Measurements from ENCODE around the gene SYNDIG1.

DNA sequence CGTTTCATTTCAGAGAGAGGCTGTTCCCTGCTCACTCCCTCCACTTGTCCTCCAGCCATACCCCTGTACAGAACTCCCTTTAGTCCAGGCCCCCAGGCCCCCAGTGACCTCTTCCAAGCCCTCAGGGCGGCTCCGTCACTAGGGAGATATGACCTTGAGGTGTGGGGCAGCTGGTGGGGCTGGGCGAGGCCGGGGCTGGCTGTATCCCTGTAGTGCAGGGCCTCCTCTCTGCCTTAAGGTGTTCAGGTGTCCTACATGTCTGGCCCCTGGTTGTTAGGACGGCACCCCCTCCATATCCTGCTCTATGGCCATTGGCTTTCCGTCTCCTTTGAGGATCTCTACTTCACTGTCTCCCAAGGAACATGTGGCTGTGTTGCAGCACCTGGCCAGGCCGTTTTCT is 17.4 kb upstream of the SYNDIG1 start:
- TF ChIP-seq, protein P1, sequence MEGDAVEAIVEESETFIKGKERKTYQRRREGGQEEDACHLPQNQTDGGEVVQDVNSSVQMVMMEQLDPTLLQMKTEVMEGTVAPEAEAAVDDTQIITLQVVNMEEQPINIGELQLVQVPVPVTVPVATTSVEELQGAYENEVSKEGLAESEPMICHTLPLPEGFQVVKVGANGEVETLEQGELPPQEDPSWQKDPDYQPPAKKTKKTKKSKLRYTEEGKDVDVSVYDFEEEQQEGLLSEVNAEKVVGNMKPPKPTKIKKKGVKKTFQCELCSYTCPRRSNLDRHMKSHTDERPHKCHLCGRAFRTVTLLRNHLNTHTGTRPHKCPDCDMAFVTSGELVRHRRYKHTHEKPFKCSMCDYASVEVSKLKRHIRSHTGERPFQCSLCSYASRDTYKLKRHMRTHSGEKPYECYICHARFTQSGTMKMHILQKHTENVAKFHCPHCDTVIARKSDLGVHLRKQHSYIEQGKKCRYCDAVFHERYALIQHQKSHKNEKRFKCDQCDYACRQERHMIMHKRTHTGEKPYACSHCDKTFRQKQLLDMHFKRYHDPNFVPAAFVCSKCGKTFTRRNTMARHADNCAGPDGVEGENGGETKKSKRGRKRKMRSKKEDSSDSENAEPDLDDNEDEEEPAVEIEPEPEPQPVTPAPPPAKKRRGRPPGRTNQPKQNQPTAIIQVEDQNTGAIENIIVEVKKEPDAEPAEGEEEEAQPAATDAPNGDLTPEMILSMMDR (IDR thresholded peaks at IDR 0.05): no peak
- no peak for TF ChIP-seq POLR2A (IDR thresholded peaks at IDR 0.05)

Data from lower leg skin (tissue), 3 donors.